Measurements from ENCODE around the gene PTF1A.

DNA sequence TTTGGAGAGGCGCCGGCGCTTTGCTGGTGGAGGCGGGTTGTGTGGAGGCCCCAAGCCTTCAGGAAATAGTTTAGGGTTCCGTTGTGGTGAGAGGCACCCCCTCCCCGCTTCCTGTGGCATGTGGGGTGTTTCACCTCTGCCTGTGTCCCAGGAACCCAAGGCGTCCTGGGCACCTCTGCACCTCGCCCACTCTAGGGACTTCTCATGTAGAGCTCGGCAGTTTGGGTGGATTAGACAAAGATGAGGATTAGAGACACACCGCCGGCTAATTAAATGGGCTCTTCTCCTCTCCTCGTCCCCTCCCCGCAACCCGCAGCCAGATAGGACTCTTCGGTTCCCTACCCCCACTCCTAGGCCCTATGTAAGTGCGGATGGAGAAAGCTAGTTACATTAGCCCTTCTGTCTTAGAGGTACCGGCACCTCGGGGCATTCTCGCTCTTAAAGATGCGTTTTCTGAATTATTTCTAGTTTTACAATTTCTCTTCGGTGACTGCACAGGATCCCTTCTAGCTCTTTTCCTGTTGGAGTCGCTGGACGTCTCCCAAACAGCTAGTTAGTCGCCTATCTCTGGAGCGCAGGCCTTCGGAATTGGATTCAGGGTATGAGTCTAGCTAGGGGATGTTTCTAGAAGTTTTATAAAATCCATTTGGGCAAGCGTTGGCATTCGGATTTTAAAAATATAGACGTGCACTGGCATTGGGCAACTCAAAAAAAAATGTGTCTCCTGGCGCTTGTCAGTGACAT, 7.8 kb downstream of the PTF1A start:
- TF ChIP-seq, protein P1, sequence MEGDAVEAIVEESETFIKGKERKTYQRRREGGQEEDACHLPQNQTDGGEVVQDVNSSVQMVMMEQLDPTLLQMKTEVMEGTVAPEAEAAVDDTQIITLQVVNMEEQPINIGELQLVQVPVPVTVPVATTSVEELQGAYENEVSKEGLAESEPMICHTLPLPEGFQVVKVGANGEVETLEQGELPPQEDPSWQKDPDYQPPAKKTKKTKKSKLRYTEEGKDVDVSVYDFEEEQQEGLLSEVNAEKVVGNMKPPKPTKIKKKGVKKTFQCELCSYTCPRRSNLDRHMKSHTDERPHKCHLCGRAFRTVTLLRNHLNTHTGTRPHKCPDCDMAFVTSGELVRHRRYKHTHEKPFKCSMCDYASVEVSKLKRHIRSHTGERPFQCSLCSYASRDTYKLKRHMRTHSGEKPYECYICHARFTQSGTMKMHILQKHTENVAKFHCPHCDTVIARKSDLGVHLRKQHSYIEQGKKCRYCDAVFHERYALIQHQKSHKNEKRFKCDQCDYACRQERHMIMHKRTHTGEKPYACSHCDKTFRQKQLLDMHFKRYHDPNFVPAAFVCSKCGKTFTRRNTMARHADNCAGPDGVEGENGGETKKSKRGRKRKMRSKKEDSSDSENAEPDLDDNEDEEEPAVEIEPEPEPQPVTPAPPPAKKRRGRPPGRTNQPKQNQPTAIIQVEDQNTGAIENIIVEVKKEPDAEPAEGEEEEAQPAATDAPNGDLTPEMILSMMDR (IDR thresholded peaks at IDR 0.05), result no peak
- no peak for TF ChIP-seq SIN3A (IDR thresholded peaks at IDR 0.05; ENCODE audit: borderline replicate concordance, insufficient read depth, low read depth, low read length)
- no peak for TF ChIP-seq POLR2AphosphoS5 (IDR thresholded peaks at IDR 0.05; ENCODE audit: low read depth, low read length)
